Measurements from ENCODE around the gene STK11. TPM values are rescaled to one million over a fixed set of nuclear protein-coding genes. Genes with fewer than 3 reads are reported as not detected.

Gene STK11
- total and polyA plus RNA-seq, 2 experiments from 2014 or later = 19.4 to 96.5 TPM

DNA sequence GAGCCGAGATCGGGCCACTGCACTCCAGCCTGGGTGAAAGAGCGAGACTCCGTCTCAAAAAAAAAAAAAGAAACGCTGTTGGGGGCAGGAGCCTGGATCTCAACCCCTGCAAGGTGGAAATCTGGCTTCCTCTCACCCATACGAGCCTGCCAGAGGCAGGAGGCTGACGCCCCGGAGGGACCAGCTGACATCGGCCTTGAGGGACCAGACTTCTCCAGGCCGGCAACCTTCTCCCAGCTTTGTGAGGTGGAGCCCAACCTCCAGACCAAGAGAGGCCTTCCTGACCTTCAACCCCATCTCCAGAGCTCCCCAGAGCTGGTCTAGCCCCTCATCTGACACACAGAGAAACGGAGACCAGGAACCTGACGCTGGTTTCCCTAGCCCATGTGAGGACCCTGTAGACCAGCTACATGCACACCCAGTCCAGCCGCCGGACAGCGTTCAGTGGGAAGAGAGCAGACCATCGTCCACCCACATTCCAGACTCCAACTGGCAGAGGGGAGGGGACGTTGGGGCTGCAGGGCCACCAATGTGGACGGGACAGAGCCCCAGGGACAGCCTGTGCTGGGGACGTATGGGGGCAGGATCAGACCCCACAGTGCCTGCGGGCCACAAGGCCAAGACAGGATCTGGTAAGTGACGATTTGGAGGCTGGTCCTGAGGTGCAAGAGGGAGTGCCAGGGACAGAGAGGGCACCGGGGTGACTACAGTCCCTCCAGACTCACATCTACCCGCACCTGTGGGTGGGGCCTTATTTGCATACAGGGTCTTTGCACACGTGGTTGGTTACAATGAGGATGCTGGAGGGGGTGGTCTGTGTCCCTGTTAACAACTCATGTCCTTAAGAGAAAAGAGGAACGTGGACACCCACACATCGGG, 42.9 kb upstream of the STK11 start:
- Mint-ChIP-seq H3K36me3 (ENCODE audit: low read depth) (no peaks in the 10 kb centered on the region; the same call in 2 of the 3 replicates), H3K4me3 (no peak overlapping the region; the same call in 2 of the 3 replicates), H3K27ac (no peak overlapping the region), H3K4me1 (peaks cover 11% of the 10 kb centered on the region), H3K27me3 (ENCODE audit: insufficient read depth, low read depth, poor library complexity) (peaks cover 10% of the 10 kb centered on the region), H3K9me3 (no peaks in the 10 kb centered on the region; the same call in 2 of the 3 replicates)
- H3K36me3 ChIP-seq (ENCODE audit: insufficient read depth) = no peaks in the 10 kb centered on the region
- no peaks in the 10 kb centered on the region for H3K9me2 ChIP-seq (ENCODE audit: insufficient read depth)
- H3K4me3 ChIP-seq = no peak overlapping the region
- no peaks in the 10 kb centered on the region for H3F3A ChIP-seq (replicated peaks; ENCODE audit: low read depth)
- peaks cover 17% of the 10 kb centered on the region for H3K79me2 ChIP-seq (replicated peaks; ENCODE audit: insufficient read depth)
- H3K27me3 ChIP-seq (ENCODE audit: insufficient read depth) = no peaks in the 10 kb centered on the region
- H3K4me2 ChIP-seq = no peak overlapping the region
- H3K27ac ChIP-seq (ENCODE audit: low read depth) = no peak overlapping the region
- ATAC-seq (no peak), DNase-seq (ENCODE audit: low spot score) (no peak)
- H2AFZ ChIP-seq = no peak overlapping the region
- TF ChIP-seq ZNF114 (CRISPR knock-in tag; IDR thresholded peaks at IDR 0.05) (no peak), EZH2phosphoT487 (IDR thresholded peaks at IDR 0.05; ENCODE audit: unreplicated experiment) (no peak), JUNB (IDR thresholded peaks at IDR 0.05; ENCODE audit: unreplicated experiment) (no peak), ZNF331 (CRISPR knock-in tag; IDR thresholded peaks at IDR 0.05; ENCODE audit: low read depth) (no peak), CREB1 (CRISPR knock-in tag; IDR thresholded peaks at IDR 0.05; ENCODE audit: low read depth) (no peak), STAT1 (IDR thresholded peaks at IDR 0.05; ENCODE audit: unreplicated experiment) (no peak), POLR2AphosphoS5 (IDR thresholded peaks at IDR 0.05; ENCODE audit: low read depth) (no peak), NANOG (IDR thresholded peaks at IDR 0.05; ENCODE audit: borderline replicate concordance) (no peak), EZH2 (IDR thresholded peaks at IDR 0.05; ENCODE audit: low read depth, unreplicated experiment) (no peak)
- TF ChIP-seq, protein P1, sequence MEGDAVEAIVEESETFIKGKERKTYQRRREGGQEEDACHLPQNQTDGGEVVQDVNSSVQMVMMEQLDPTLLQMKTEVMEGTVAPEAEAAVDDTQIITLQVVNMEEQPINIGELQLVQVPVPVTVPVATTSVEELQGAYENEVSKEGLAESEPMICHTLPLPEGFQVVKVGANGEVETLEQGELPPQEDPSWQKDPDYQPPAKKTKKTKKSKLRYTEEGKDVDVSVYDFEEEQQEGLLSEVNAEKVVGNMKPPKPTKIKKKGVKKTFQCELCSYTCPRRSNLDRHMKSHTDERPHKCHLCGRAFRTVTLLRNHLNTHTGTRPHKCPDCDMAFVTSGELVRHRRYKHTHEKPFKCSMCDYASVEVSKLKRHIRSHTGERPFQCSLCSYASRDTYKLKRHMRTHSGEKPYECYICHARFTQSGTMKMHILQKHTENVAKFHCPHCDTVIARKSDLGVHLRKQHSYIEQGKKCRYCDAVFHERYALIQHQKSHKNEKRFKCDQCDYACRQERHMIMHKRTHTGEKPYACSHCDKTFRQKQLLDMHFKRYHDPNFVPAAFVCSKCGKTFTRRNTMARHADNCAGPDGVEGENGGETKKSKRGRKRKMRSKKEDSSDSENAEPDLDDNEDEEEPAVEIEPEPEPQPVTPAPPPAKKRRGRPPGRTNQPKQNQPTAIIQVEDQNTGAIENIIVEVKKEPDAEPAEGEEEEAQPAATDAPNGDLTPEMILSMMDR (conservative IDR thresholded peaks at IDR 0.05; ENCODE audit: low read depth in 2 of 2) = no peak
- TF ChIP-seq, protein P2, sequence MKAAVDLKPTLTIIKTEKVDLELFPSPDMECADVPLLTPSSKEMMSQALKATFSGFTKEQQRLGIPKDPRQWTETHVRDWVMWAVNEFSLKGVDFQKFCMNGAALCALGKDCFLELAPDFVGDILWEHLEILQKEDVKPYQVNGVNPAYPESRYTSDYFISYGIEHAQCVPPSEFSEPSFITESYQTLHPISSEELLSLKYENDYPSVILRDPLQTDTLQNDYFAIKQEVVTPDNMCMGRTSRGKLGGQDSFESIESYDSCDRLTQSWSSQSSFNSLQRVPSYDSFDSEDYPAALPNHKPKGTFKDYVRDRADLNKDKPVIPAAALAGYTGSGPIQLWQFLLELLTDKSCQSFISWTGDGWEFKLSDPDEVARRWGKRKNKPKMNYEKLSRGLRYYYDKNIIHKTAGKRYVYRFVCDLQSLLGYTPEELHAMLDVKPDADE (IDR thresholded peaks at IDR 0.05) = no peak
- TF ChIP-seq, protein P3, sequence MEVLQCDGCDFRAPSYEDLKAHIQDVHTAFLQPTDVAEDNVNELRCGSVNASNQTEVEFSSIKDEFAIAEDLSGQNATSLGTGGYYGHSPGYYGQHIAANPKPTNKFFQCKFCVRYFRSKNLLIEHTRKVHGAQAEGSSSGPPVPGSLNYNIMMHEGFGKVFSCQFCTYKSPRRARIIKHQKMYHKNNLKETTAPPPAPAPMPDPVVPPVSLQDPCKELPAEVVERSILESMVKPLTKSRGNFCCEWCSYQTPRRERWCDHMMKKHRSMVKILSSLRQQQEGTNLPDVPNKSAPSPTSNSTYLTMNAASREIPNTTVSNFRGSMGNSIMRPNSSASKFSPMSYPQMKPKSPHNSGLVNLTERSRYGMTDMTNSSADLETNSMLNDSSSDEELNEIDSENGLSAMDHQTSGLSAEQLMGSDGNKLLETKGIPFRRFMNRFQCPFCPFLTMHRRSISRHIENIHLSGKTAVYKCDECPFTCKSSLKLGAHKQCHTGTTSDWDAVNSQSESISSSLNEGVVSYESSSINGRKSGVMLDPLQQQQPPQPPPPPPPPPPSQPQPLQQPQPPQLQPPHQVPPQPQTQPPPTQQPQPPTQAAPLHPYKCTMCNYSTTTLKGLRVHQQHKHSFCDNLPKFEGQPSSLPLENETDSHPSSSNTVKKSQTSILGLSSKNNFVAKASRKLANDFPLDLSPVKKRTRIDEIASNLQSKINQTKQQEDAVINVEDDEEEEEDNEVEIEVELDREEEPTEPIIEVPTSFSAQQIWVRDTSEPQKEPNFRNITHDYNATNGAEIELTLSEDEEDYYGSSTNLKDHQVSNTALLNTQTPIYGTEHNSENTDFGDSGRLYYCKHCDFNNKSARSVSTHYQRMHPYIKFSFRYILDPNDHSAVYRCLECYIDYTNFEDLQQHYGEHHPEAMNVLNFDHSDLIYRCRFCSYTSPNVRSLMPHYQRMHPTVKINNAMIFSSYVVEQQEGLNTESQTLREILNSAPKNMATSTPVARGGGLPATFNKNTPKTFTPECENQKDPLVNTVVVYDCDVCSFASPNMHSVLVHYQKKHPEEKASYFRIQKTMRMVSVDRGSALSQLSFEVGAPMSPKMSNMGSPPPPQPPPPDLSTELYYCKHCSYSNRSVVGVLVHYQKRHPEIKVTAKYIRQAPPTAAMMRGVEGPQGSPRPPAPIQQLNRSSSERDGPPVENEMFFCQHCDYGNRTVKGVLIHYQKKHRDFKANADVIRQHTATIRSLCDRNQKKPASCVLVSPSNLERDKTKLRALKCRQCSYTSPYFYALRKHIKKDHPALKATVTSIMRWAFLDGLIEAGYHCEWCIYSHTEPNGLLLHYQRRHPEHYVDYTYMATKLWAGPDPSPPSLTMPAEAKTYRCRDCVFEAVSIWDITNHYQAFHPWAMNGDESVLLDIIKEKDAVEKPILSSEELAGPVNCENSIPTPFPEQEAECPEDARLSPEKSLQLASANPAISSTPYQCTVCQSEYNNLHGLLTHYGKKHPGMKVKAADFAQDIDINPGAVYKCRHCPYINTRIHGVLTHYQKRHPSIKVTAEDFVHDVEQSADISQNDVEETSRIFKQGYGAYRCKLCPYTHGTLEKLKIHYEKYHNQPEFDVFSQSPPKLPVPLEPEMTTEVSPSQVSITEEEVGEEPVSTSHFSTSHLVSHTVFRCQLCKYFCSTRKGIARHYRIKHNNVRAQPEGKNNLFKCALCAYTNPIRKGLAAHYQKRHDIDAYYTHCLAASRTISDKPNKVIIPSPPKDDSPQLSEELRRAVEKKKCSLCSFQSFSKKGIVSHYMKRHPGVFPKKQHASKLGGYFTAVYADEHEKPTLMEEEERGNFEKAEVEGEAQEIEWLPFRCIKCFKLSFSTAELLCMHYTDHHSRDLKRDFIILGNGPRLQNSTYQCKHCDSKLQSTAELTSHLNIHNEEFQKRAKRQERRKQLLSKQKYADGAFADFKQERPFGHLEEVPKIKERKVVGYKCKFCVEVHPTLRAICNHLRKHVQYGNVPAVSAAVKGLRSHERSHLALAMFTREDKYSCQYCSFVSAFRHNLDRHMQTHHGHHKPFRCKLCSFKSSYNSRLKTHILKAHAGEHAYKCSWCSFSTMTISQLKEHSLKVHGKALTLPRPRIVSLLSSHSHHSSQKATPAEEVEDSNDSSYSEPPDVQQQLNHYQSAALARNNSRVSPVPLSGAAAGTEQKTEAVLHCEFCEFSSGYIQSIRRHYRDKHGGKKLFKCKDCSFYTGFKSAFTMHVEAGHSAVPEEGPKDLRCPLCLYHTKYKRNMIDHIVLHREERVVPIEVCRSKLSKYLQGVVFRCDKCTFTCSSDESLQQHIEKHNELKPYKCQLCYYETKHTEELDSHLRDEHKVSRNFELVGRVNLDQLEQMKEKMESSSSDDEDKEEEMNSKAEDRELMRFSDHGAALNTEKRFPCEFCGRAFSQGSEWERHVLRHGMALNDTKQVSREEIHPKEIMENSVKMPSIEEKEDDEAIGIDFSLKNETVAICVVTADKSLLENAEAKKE (CRISPR knock-in tag; IDR thresholded peaks at IDR 0.05) = no peak
- TF ChIP-seq, protein P4, sequence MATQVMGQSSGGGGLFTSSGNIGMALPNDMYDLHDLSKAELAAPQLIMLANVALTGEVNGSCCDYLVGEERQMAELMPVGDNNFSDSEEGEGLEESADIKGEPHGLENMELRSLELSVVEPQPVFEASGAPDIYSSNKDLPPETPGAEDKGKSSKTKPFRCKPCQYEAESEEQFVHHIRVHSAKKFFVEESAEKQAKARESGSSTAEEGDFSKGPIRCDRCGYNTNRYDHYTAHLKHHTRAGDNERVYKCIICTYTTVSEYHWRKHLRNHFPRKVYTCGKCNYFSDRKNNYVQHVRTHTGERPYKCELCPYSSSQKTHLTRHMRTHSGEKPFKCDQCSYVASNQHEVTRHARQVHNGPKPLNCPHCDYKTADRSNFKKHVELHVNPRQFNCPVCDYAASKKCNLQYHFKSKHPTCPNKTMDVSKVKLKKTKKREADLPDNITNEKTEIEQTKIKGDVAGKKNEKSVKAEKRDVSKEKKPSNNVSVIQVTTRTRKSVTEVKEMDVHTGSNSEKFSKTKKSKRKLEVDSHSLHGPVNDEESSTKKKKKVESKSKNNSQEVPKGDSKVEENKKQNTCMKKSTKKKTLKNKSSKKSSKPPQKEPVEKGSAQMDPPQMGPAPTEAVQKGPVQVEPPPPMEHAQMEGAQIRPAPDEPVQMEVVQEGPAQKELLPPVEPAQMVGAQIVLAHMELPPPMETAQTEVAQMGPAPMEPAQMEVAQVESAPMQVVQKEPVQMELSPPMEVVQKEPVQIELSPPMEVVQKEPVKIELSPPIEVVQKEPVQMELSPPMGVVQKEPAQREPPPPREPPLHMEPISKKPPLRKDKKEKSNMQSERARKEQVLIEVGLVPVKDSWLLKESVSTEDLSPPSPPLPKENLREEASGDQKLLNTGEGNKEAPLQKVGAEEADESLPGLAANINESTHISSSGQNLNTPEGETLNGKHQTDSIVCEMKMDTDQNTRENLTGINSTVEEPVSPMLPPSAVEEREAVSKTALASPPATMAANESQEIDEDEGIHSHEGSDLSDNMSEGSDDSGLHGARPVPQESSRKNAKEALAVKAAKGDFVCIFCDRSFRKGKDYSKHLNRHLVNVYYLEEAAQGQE (IDR thresholded peaks at IDR 0.05; ENCODE audit: unreplicated experiment) = no peak
- 0 out of 2 replicates have a peak, but pooled peaks cover 5% of the 10 kb centered on the region for H4K20me1 ChIP-seq (replicated peaks; ENCODE audit: insufficient read depth)
- H3K4me1 ChIP-seq (ENCODE audit: insufficient read depth) = no peaks in the 10 kb centered on the region

All from GM23338 (cell line).